GM23338 (cell line): Measurements from ENCODE around the gene MCU. TPM values are rescaled to one million over a fixed set of nuclear protein-coding genes. Genes with fewer than 3 reads are reported as not detected.
A peak's percentile ranks its signal among the peaks of the same experiment; 100 is the strongest.

Experiments
- ATAC-seq: fragments of 200-7000 bp; cut with Tn5 transposase; 3 replicates; pipeline ENCODE4 v1.9.1; 2020
- DNase-seq: peaks from one replicate; pipeline ENCODE4 v3.0.0-alpha.2; 2015; ENCODE audit warnings: low spot score
- H2AFZ ChIP-seq: fragments of 200-600 bp; sonication (generic); 2 replicates; pipeline ENCODE4 v1.8.0; 2016; ENCODE audit warnings: antibody characterized with exemption, mild to moderate bottlenecking, moderate library complexity
- H3F3A ChIP-seq: fragments of 200-600 bp; sonication (generic); replicated peaks from 2 replicates; pipeline ENCODE4 v1.8.0; 2017; ENCODE audit warnings: antibody characterized with exemption, mixed run types, low read depth
- H3K27ac ChIP-seq: fragments of 200-600 bp; sonication (generic); 2 replicates; pipeline ENCODE4 v1.6.1; 2016; ENCODE audit warnings: low read depth
- H3K27me3 ChIP-seq: fragments of 200-600 bp; sonication (generic); 2 replicates; pipeline ENCODE4 v1.8.0; 2016; ENCODE audit warnings: mild to moderate bottlenecking, mixed run types, moderate library complexity; ENCODE audit not compliant: insufficient read depth
- H3K36me3 ChIP-seq: fragments of 200-600 bp; sonication (generic); 2 replicates; pipeline ENCODE4 v1.8.0; 2016; ENCODE audit warnings: mild to moderate bottlenecking; ENCODE audit not compliant: insufficient read depth
- H3K4me1 ChIP-seq: fragments of 200-600 bp; sonication (generic); 2 replicates; pipeline ENCODE4 v1.8.0; 2016; ENCODE audit warnings: mild to moderate bottlenecking, moderate library complexity; ENCODE audit not compliant: insufficient read depth
- H3K4me2 ChIP-seq: fragments of 200-600 bp; sonication (generic); 2 replicates; pipeline ENCODE4 v1.7.1; 2017; ENCODE audit warnings: mixed run types
- H3K4me3 ChIP-seq: fragments of 200-600 bp; sonication (generic); 2 replicates; pipeline ENCODE4 v1.6.1; 2016; ENCODE audit warnings: mixed run types
- H3K79me2 ChIP-seq: fragments of 200-600 bp; sonication (generic); replicated peaks from 2 replicates; pipeline ENCODE4 v1.8.0; 2017; ENCODE audit warnings: mild to moderate bottlenecking; ENCODE audit not compliant: insufficient read depth
- H3K9me2 ChIP-seq: fragments of 200-600 bp; sonication (generic); 2 replicates; pipeline ENCODE4 v1.8.0; 2017; ENCODE audit not compliant: insufficient read depth
- H4K20me1 ChIP-seq: fragments of 200-600 bp; sonication (generic); replicated peaks from 2 replicates; pipeline ENCODE4 v1.8.0; 2017; ENCODE audit warnings: mild to moderate bottlenecking; ENCODE audit not compliant: insufficient read depth
- H3K27ac Mint-ChIP-seq: 2 replicates; pipeline ENCODE4 v1.8.0; 2020; ENCODE audit warnings: inconsistent platforms, mild to moderate bottlenecking, moderate library complexity, mixed read lengths
- H3K27me3 Mint-ChIP-seq: 3 replicates; pipeline ENCODE4 v1.8.0; 2022; ENCODE audit warnings: low read depth, mild to moderate bottlenecking, moderate library complexity, mixed read lengths, inconsistent platforms; ENCODE audit not compliant: insufficient read depth, poor library complexity
- H3K36me3 Mint-ChIP-seq: 3 replicates; pipeline ENCODE4 v1.8.0; 2021; ENCODE audit warnings: low read depth, mild to moderate bottlenecking, inconsistent platforms, moderate library complexity, mixed read lengths
- H3K4me1 Mint-ChIP-seq: 3 replicates; pipeline ENCODE4 v1.8.0; 2020; ENCODE audit warnings: mild to moderate bottlenecking, inconsistent platforms, mixed read lengths
- H3K4me3 Mint-ChIP-seq: 3 replicates; pipeline ENCODE4 v1.8.0; 2021; ENCODE audit warnings: moderate library complexity, mild to moderate bottlenecking, inconsistent platforms, mixed read lengths
- H3K9me3 Mint-ChIP-seq: 3 replicates; pipeline ENCODE4 v1.8.0; 2020; ENCODE audit warnings: moderate library complexity, mild to moderate bottlenecking, inconsistent platforms, mixed read lengths
- EZH2 ChIP-seq: fragments of 200-600 bp; sonication (generic); IDR thresholded peaks from one replicate; pipeline ENCODE4 v1.8.0; 2017; ENCODE audit warnings: antibody characterized with exemption, mild to moderate bottlenecking, low read depth; ENCODE audit not compliant: unreplicated experiment
- JUNB ChIP-seq: IDR thresholded peaks from one replicate; pipeline ENCODE4 v1.6.1; 2016; ENCODE audit warnings: antibody characterized with exemption; ENCODE audit not compliant: unreplicated experiment
- STAT1 ChIP-seq: IDR thresholded peaks from one replicate; pipeline ENCODE4 v1.6.1; 2016; ENCODE audit warnings: antibody characterized with exemption; ENCODE audit not compliant: unreplicated experiment
- ZNF114 ChIP-seq: fragments of 250-450 bp; sonication (Bioruptor Pico); IDR thresholded peaks from 2 replicates; pipeline ENCODE4 v1.5.0; 2020; ENCODE audit warnings: mild to moderate bottlenecking, moderate library complexity
- ZNF331 ChIP-seq: fragments of 250-450 bp; sonication (Bioruptor Pico); IDR thresholded peaks from 2 replicates; pipeline ENCODE4 v1.5.0; 2020; ENCODE audit warnings: low read depth, mild to moderate bottlenecking, moderate library complexity
- polyA plus RNA-seq: library from polyadenylated mRNA; unstranded; fragments of >200 nt; fragmentation: Nextera tagmentation; extraction: Ambion mirVana; gene quantifications from 2 replicates; pipeline ENCODE4 v1.2.1, GENCODE V29; 2016
- total RNA-seq: library from RNA; depleted of rRNA; stranded (reverse); fragments of >200 nt; shearing (Covaris generic); gene quantifications from 2 replicates; pipeline ENCODE4 v1.2.3, GENCODE V29; 2014
- TF ChIP-seq, protein P1 (sequence below): IDR thresholded peaks from one replicate; pipeline ENCODE4 v1.6.1; 2018; ENCODE audit warnings: antibody characterized with exemption; ENCODE audit not compliant: unreplicated experiment
- TF ChIP-seq, protein P2 (sequence below), 2 experiments: fragments of 200-600 bp in 1 of 2; sonication (generic) in 1 of 2; conservative IDR thresholded peaks; 2 replicates each; pipeline versions ENCODE4 v1.5.1 to v1.6.1; 2016 to 2017; ENCODE audit warnings: antibody characterized with exemption in 2 of 2, low read depth in 2 of 2, mild to moderate bottlenecking in 2 of 2, moderate library complexity in 1 of 2

Gene MCU
- total and polyA plus RNA-seq, 2 experiments from 2014 or later: 41.8 to 68.2 TPM

DNA sequence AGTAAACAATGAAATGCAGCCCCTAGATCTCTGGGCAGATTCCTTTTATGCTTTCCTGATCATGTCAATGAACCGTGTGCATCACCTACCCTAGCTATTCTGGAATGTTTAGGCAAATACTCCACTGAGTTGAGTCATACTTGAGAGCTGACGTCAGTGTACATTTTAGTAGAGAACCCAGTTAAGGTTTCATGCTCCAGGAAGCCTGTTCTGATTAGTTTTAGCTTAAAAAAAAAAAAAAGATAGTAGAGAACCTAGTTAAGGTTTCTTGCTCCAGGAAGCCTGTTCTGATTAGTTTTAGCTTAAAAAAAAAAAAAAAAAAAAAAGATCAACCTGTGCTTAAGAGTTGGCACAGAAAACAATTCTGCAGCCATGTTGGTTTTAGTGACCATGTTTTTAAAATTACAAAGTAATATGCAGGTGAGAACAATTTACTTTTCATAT is 3.7 kb upstream of the MCU start:
- Histone ChIP-seq H3K79me2 (peaks cover 8% of the 10 kb centered on the region), H3K27me3 (no peaks in the 10 kb centered on the region), H3K36me3 (no peaks in the 10 kb centered on the region), H3K4me3 (no peak overlapping the region), H3K4me2 (no peak overlapping the region), H3K4me1 (peaks cover 2% of the 10 kb centered on the region; the same call in 1 of the 2 replicates), H2AFZ (peak overlapping the region; percentile 50; the same call in 1 of the 2 replicates), H3K27ac (no peak overlapping the region), H3K9me2 (no peaks in the 10 kb centered on the region), H4K20me1 (no peaks in the 10 kb centered on the region; the same call in 1 of the 2 replicates), H3F3A (no peaks in the 10 kb centered on the region)
- no peaks in the 10 kb centered on the region for H3K9me3 Mint-ChIP-seq
- peaks cover 2% of the 10 kb centered on the region for H3K27me3 Mint-ChIP-seq
- TF ChIP-seq EZH2: no peak
- H3K36me3 Mint-ChIP-seq: no peaks in the 10 kb centered on the region
- DNase-seq (no peak), ATAC-seq (no peak)
- H3K27ac Mint-ChIP-seq: no peak overlapping the region
- no peak overlapping the region for H3K4me3 Mint-ChIP-seq
- peaks cover 7% of the 10 kb centered on the region for H3K4me1 Mint-ChIP-seq

GRCh38 chr10:72689660-72690059 is 2.3 kb upstream of the MCU start:
- H3K4me2 ChIP-seq: no peak overlapping the region
- Mint-ChIP-seq H3K36me3 (no peaks in the 10 kb centered on the region), H3K27ac (no peak overlapping the region), H3K4me3 (no peak overlapping the region), H3K4me1 (peaks cover 17% of the 10 kb centered on the region), H3K9me3 (no peaks in the 10 kb centered on the region), H3K27me3 (peaks cover 2% of the 10 kb centered on the region)
- peaks cover 8% of the 10 kb centered on the region; the same call in 1 of the 2 replicates for H4K20me1 ChIP-seq
- no peak overlapping the region for H3K4me3 ChIP-seq
- H3K36me3 ChIP-seq: no peaks in the 10 kb centered on the region
- peaks cover 23% of the 10 kb centered on the region for H3K79me2 ChIP-seq
- H3K4me1 ChIP-seq: peaks cover 10% of the 10 kb centered on the region
- ATAC-seq (no peak), DNase-seq (no peak)
- no peak overlapping the region for H2AFZ ChIP-seq
- H3K9me2 ChIP-seq: no peaks in the 10 kb centered on the region
- H3F3A ChIP-seq: no peaks in the 10 kb centered on the region
- H3K27me3 ChIP-seq: no peaks in the 10 kb centered on the region
- TF ChIP-seq ZNF331 (no peak), ZNF114 (CRISPR knock-in tag) (no peak), JUNB (no peak), STAT1 (no peak)
- TF ChIP-seq, protein P1, sequence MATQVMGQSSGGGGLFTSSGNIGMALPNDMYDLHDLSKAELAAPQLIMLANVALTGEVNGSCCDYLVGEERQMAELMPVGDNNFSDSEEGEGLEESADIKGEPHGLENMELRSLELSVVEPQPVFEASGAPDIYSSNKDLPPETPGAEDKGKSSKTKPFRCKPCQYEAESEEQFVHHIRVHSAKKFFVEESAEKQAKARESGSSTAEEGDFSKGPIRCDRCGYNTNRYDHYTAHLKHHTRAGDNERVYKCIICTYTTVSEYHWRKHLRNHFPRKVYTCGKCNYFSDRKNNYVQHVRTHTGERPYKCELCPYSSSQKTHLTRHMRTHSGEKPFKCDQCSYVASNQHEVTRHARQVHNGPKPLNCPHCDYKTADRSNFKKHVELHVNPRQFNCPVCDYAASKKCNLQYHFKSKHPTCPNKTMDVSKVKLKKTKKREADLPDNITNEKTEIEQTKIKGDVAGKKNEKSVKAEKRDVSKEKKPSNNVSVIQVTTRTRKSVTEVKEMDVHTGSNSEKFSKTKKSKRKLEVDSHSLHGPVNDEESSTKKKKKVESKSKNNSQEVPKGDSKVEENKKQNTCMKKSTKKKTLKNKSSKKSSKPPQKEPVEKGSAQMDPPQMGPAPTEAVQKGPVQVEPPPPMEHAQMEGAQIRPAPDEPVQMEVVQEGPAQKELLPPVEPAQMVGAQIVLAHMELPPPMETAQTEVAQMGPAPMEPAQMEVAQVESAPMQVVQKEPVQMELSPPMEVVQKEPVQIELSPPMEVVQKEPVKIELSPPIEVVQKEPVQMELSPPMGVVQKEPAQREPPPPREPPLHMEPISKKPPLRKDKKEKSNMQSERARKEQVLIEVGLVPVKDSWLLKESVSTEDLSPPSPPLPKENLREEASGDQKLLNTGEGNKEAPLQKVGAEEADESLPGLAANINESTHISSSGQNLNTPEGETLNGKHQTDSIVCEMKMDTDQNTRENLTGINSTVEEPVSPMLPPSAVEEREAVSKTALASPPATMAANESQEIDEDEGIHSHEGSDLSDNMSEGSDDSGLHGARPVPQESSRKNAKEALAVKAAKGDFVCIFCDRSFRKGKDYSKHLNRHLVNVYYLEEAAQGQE: no peak
- TF ChIP-seq, protein P2, sequence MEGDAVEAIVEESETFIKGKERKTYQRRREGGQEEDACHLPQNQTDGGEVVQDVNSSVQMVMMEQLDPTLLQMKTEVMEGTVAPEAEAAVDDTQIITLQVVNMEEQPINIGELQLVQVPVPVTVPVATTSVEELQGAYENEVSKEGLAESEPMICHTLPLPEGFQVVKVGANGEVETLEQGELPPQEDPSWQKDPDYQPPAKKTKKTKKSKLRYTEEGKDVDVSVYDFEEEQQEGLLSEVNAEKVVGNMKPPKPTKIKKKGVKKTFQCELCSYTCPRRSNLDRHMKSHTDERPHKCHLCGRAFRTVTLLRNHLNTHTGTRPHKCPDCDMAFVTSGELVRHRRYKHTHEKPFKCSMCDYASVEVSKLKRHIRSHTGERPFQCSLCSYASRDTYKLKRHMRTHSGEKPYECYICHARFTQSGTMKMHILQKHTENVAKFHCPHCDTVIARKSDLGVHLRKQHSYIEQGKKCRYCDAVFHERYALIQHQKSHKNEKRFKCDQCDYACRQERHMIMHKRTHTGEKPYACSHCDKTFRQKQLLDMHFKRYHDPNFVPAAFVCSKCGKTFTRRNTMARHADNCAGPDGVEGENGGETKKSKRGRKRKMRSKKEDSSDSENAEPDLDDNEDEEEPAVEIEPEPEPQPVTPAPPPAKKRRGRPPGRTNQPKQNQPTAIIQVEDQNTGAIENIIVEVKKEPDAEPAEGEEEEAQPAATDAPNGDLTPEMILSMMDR (conservative IDR thresholded peaks at IDR 0.05; ENCODE audit: low read depth in 2 of 2): no peak
- no peak overlapping the region for H3K27ac ChIP-seq
